ENCODE data around the gene PTPRD. TPM values are rescaled to one million over a fixed set of nuclear protein-coding genes. Genes with fewer than 3 reads are reported as not detected.

Gene PTPRD
- total and polyA plus RNA-seq, 2 donors from 2014 or later = 6.4 to 78.9 TPM

DNA sequence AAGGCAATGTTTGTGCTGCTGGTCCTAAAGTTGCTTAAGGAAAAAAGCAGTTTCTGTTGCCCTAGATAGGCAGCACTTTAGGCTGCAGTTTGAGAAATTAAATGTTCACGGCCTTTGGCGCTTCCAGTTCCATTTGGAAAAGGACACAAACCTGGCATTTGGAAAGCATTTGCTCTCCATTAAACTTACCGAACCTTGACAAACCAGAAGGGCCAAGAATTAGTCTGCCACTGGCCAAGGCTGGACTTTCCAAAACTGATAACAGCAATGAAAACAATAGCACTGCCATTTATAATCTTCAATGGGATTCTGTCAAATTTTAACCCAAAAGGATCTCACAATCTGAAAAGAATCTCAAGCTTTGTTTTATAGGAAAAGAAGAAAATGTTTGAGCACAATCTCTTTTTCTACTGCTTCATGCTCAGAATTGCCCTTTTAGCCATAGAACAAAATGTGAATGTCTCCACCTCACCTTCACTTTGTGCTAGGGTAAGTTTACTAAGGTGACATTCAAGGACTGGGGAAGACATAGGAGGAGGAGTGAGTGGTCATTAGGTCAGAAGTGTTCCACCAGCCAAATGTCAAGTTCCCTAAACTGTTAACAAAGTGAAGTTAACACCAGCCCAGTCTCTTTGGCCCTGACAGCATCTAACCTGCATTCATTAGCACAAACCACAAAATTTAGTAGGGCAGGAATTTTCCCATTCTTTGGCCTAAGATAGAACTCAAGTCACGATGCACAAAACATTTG, 2229.8 kb downstream of the PTPRD start:
- Histone ChIP-seq H3K27me3 (ENCODE audit: control insufficient read depth, insufficient read depth, low read length) (no peaks in the 10 kb centered on the region), H3K4me3 (ENCODE audit: low read length in 3 of 3) (no peak overlapping the region), H3K9me3 (ENCODE audit: control insufficient read depth in 2 of 3, insufficient read depth in 1 of 3, low read length in 3 of 3) (no peaks in the 10 kb centered on the region), H3K27ac (ENCODE audit: low read depth in 2 of 2, low read length in 2 of 2) (no peak overlapping the region), H3K9ac (ENCODE audit: low read length in 3 of 3) (no peak overlapping the region), H3K4me1 (ENCODE audit: control insufficient read depth in 2 of 3, insufficient read depth in 2 of 3, low read depth in 1 of 3, low read length in 3 of 3) (no peaks in the 10 kb centered on the region), H3K36me3 (ENCODE audit: control insufficient read depth in 2 of 3, insufficient read depth in 3 of 3, low read length in 3 of 3) (no peaks in the 10 kb centered on the region)
- no peak for DNase-seq
- TF ChIP-seq, protein P1, sequence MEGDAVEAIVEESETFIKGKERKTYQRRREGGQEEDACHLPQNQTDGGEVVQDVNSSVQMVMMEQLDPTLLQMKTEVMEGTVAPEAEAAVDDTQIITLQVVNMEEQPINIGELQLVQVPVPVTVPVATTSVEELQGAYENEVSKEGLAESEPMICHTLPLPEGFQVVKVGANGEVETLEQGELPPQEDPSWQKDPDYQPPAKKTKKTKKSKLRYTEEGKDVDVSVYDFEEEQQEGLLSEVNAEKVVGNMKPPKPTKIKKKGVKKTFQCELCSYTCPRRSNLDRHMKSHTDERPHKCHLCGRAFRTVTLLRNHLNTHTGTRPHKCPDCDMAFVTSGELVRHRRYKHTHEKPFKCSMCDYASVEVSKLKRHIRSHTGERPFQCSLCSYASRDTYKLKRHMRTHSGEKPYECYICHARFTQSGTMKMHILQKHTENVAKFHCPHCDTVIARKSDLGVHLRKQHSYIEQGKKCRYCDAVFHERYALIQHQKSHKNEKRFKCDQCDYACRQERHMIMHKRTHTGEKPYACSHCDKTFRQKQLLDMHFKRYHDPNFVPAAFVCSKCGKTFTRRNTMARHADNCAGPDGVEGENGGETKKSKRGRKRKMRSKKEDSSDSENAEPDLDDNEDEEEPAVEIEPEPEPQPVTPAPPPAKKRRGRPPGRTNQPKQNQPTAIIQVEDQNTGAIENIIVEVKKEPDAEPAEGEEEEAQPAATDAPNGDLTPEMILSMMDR (IDR thresholded peaks at IDR 0.05; ENCODE audit: borderline replicate concordance, extremely low read depth, insufficient read depth) = no peak
- no peak for FAIRE-seq
- intact Hi-C loops (cut with DNase I) = no loop called here

DNA sequence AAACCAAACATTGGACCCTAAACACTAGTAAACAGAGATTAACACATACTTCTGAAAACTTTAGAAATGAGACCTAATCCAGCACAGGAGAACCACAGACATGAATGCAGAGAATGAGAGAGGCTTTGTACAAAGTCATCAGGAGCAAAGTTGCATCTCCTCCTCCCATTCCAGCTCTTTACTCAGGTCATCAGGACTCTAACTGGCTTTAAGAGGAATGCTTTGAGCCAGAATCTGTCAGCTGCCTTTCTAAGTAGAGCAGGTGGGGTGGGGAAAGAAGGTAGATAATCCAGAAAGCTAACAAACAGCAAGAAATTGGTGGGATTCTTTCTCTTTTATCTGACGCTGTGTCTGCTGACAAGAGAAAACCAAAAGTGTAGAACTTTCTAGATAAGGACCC, 2230.5 kb downstream of the PTPRD start:
- H3K9me3 ChIP-seq (ENCODE audit: control insufficient read depth in 2 of 3, insufficient read depth in 1 of 3, low read length in 3 of 3) = no peaks in the 10 kb centered on the region
- intact Hi-C loops (cut with DNase I) = no loop called here
- DNase-seq (no peak), FAIRE-seq (no peak)
- no peaks in the 10 kb centered on the region for H3K27me3 ChIP-seq (ENCODE audit: control insufficient read depth, insufficient read depth, low read length)
- no peaks in the 10 kb centered on the region for H3K4me1 ChIP-seq (ENCODE audit: control insufficient read depth in 2 of 3, insufficient read depth in 2 of 3, low read depth in 1 of 3, low read length in 3 of 3)
- H3K4me3 ChIP-seq (ENCODE audit: low read length in 3 of 3) = no peak overlapping the region
- TF ChIP-seq, protein P1 (IDR thresholded peaks at IDR 0.05; ENCODE audit: borderline replicate concordance, extremely low read depth, insufficient read depth) = no peak
- H3K27ac ChIP-seq (ENCODE audit: low read depth in 2 of 2, low read length in 2 of 2) = no peak overlapping the region
- no peaks in the 10 kb centered on the region for H3K36me3 ChIP-seq (ENCODE audit: control insufficient read depth in 2 of 3, insufficient read depth in 3 of 3, low read length in 3 of 3)
- H3K9ac ChIP-seq (ENCODE audit: low read length in 3 of 3) = no peak overlapping the region

DNA sequence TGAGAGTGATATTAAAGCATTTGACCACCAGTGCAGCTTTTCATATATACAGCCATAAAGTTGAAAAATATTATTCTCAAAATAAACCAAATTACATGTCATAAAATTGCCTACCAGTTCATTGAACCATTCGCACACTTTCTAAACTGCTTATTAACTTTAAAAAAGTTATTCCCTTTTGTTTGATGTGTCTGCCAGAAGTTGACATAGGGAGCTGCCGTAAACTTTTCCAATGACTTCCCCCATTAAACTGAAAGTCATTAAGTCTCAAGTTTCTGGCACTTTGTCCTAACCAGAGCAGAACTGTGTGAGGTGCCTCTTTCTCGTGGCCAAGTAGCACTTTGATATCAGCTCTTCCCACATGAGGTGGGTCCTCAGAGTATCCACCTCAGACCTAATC, 2231.2 kb downstream of the PTPRD start:
- DNase-seq (peak in 1 of 5 donors; percentile 34), FAIRE-seq (no peak)
- intact Hi-C loops (cut with DNase I) = no loop called here
- Histone ChIP-seq H3K27ac (ENCODE audit: low read depth in 2 of 2, low read length in 2 of 2) (no peak overlapping the region), H3K36me3 (ENCODE audit: control insufficient read depth in 2 of 3, insufficient read depth in 3 of 3, low read length in 3 of 3) (no peaks in the 10 kb centered on the region), H3K9me3 (ENCODE audit: control insufficient read depth in 2 of 3, insufficient read depth in 1 of 3, low read length in 3 of 3) (no peaks in the 10 kb centered on the region), H3K9ac (ENCODE audit: low read length in 3 of 3) (no peak overlapping the region), H3K4me1 (ENCODE audit: control insufficient read depth in 2 of 3, insufficient read depth in 2 of 3, low read depth in 1 of 3, low read length in 3 of 3) (no peaks in the 10 kb centered on the region), H3K4me3 (ENCODE audit: low read length in 3 of 3) (no peak overlapping the region), H3K27me3 (ENCODE audit: control insufficient read depth, insufficient read depth, low read length) (no peaks in the 10 kb centered on the region)
- TF ChIP-seq, protein P1 (IDR thresholded peaks at IDR 0.05; ENCODE audit: borderline replicate concordance, extremely low read depth, insufficient read depth) = no peak

All from kidney (tissue), 14 donors.